Naive thymus-derived CD8-positive, alpha-beta T cell (primary cell): ENCODE data around the gene TNNC1. TPM values are rescaled to one million over a fixed set of nuclear protein-coding genes. Genes with fewer than 3 reads are reported as not detected.

ENCODE experiments used
- ATAC-seq, 2 donors: fragments of 150-1000 bp; cut with Tn5 transposase in 1 of 2; sonication (Bioruptor Pico), chemical (Tn5 transposase) in 1 of 2; 1 replicate in 1 of 2; 2 replicates in 1 of 2; pipeline ENCODE4 v1.10.0; 2021; ENCODE audit warnings: mild to moderate bottlenecking in 2 of 2, moderate library complexity in 2 of 2
- POLR2A ChIA-PET: fragments of 350-600 bp; sonication (Branson Sonifier 250); formaldehyde crosslinking; loops from one replicate; lab custom pipeline; 2021; ENCODE audit warnings: antibody characterized with exemption; lab: Charles Lee
- DNase-seq, 10 donors: peaks; one replicate each; pipeline versions ENCODE4 v3.0.0 to v3.0.0-alpha.2; 2020 to 2022
- H3K27ac Mint-ChIP-seq, 10 donors: one replicate each; pipeline ENCODE4 v1.8.0; 2020 to 2022; ENCODE audit warnings: mild to moderate bottlenecking in 10 of 10, mixed read lengths in 10 of 10, moderate library complexity in 4 of 10, inconsistent platforms in 1 of 10
- H3K27me3 Mint-ChIP-seq, 5 donors: one replicate each; pipeline ENCODE4 v1.8.0; 2021 to 2022; ENCODE audit warnings: mixed read lengths in 5 of 5
- H3K36me3 Mint-ChIP-seq, 3 donors: one replicate each; pipeline ENCODE4 v1.8.0; 2020 to 2022; ENCODE audit warnings: mixed read lengths in 3 of 3, mild to moderate bottlenecking in 2 of 3, inconsistent platforms in 1 of 3
- H3K4me1 Mint-ChIP-seq, 4 donors: one replicate each; pipeline ENCODE4 v1.8.0; 2021 to 2022; ENCODE audit warnings: mixed read lengths in 4 of 4
- H3K4me3 Mint-ChIP-seq, 10 donors: one replicate each; pipeline ENCODE4 v1.8.0; 2020 to 2022; ENCODE audit warnings: mild to moderate bottlenecking in 10 of 10, mixed read lengths in 10 of 10, moderate library complexity in 6 of 10, inconsistent platforms in 1 of 10
- H3K9me3 Mint-ChIP-seq, 9 donors: one replicate each; pipeline ENCODE4 v1.8.0; 2020 to 2022; ENCODE audit warnings: mixed read lengths in 9 of 9, mild to moderate bottlenecking in 3 of 9, inconsistent platforms in 1 of 9, moderate library complexity in 1 of 9
- polyA plus RNA-seq, 3 donors: library from polyadenylated mRNA; unstranded; fragments of 300-500 nt; fragmentation: Illumina TruSeq; gene quantifications; one replicate each; pipeline ENCODE4 v1.2.3, GENCODE V29; 2021
- total RNA-seq, 8 experiments: library from RNA in 2 of 8; stranded (reverse) in 2 of 8; gene quantifications; one replicate each; pipeline ENCODE4 v1.2.3 and lab custom pipeline; 2021 to 2026

The TNNC1 gene
- total and polyA plus RNA-seq, 5 experiments from 2014 or later: 0.60 to 7.8 (median 1.4) TPM

GRCh38 chr3:52428151-52429005, 25.5 kb downstream of the TNNC1 start:
- DNase-seq: peak in 5 of 10 donors; percentile 28 to 65 (median 41)
- no peaks in the 10 kb centered on the region for H3K9me3 Mint-ChIP-seq
- H3K27me3 Mint-ChIP-seq: peaks cover 0 to 1% (median 0%) of the 10 kb centered on the region in 5 donors
- no peaks in the 10 kb centered on the region for H3K36me3 Mint-ChIP-seq
- H3K4me3 Mint-ChIP-seq: no peak overlapping the region
- peaks cover 0 to 3% (median 0%) of the 10 kb centered on the region in 4 donors for H3K4me1 Mint-ChIP-seq
- H3K27ac Mint-ChIP-seq: peak overlapping the region in 3 of 10 donors; percentile 12 to 75 (median 31)
- ATAC-seq: peak; percentile 67 to 70
- POLR2A ChIA-PET: interaction anchor here (0.6 to 0.7 kb wide), 2 partner anchors 16 to 185 kb away, joined by 3 read pairs; no protein-coding TSS in a partner anchor

GRCh38 chr3:52423173-52423572, 30.7 kb downstream of the TNNC1 start:
- Mint-ChIP-seq H3K27me3 (no peaks in the 10 kb centered on the region), H3K27ac (no peak overlapping the region)
- no peak for ATAC-seq

GRCh38 chr3:52422669-52423068, 31.2 kb downstream of the TNNC1 start:
- Mint-ChIP-seq H3K27ac (no peak overlapping the region), H3K36me3 (peaks cover 0 to 4% (median 0%) of the 10 kb centered on the region in 3 donors), H3K4me3 (no peak overlapping the region), H3K9me3 (no peaks in the 10 kb centered on the region), H3K27me3 (no peaks in the 10 kb centered on the region), H3K4me1 (peaks cover 1 to 7% (median 2%) of the 10 kb centered on the region in 4 donors)
- no peak for ATAC-seq
- DNase-seq: peak in 1 of 10 donors; percentile 44
- POLR2A ChIA-PET: interaction anchor here (1.2 kb wide), 1 partner anchor 10 kb away, joined by 3 read pairs; no protein-coding TSS in a partner anchor

More at GRCh38 chr3:52423173-52423572, 30.7 kb downstream of the TNNC1 start:
- DNase-seq: no peak
- Mint-ChIP-seq H3K4me3 (no peak overlapping the region), H3K9me3 (no peaks in the 10 kb centered on the region), H3K4me1 (peaks cover 1 to 7% (median 2%) of the 10 kb centered on the region in 4 donors), H3K36me3 (peaks cover 0 to 4% (median 0%) of the 10 kb centered on the region in 3 donors)
- POLR2A ChIA-PET: interaction anchor here (1.2 kb wide), 1 partner anchor 10 kb away, joined by 3 read pairs; no protein-coding TSS in a partner anchor

- H3K9me3 Mint-ChIP-seq: no peaks in the 10 kb centered on the region
- no peak for ATAC-seq
- no peaks in the 10 kb centered on the region for H3K27me3 Mint-ChIP-seq
- H3K36me3 Mint-ChIP-seq: peaks cover 0 to 9% (median 0%) of the 10 kb centered on the region in 3 donors
- H3K27ac Mint-ChIP-seq: peak overlapping the region in 2 of 10 donors; percentile 2 to 17
- POLR2A ChIA-PET: no interaction called here
- no peak overlapping the region for H3K4me3 Mint-ChIP-seq
- no peak for DNase-seq
- H3K4me1 Mint-ChIP-seq: peaks cover 2 to 7% (median 6%) of the 10 kb centered on the region in 4 donors
Observed at GRCh38 chr3:52420388-52420787, 33.5 kb downstream of the TNNC1 start.

GRCh38 chr3:52415800-52416199, 38.0 kb downstream of the TNNC1 start:
- POLR2A ChIA-PET: interaction anchor here (1.6 kb wide), 1 partner anchor 32 kb away, joined by 5 read pairs; no protein-coding TSS in a partner anchor
- ATAC-seq (no peak), DNase-seq (no peak)
- peaks cover 11 to 28% (median 24%) of the 10 kb centered on the region in 4 donors for H3K4me1 Mint-ChIP-seq
- no peaks in the 10 kb centered on the region for H3K27me3 Mint-ChIP-seq
- H3K27ac Mint-ChIP-seq: peak overlapping the region in 1 of 10 donors; percentile 34
- H3K9me3 Mint-ChIP-seq: no peaks in the 10 kb centered on the region
- H3K36me3 Mint-ChIP-seq: peaks cover 0 to 19% (median 0%) of the 10 kb centered on the region in 3 donors
- no peak overlapping the region for H3K4me3 Mint-ChIP-seq

GRCh38 chr3:52408466-52408865, 45.4 kb downstream of the TNNC1 start:
- peak in 1 of 10 donors; percentile 60 for DNase-seq
- H3K4me3 Mint-ChIP-seq: peak overlapping the region; percentile 79 to 98 (median 92)
- POLR2A ChIA-PET: no interaction called here
- peaks cover 19 to 43% (median 42%) of the 10 kb centered on the region in 4 donors for H3K4me1 Mint-ChIP-seq
- H3K27ac Mint-ChIP-seq: peak overlapping the region; percentile 78 to 99 (median 96)
- no peaks in the 10 kb centered on the region for H3K9me3 Mint-ChIP-seq
- no peaks in the 10 kb centered on the region for H3K27me3 Mint-ChIP-seq
- no peak for ATAC-seq
- peaks cover 0 to 40% (median 2%) of the 10 kb centered on the region in 3 donors for H3K36me3 Mint-ChIP-seq

- peaks cover 19 to 41% (median 37%) of the 10 kb centered on the region in 4 donors for H3K4me1 Mint-ChIP-seq
- peaks cover 0 to 47% (median 2%) of the 10 kb centered on the region in 3 donors for H3K36me3 Mint-ChIP-seq
- H3K9me3 Mint-ChIP-seq: no peaks in the 10 kb centered on the region
- POLR2A ChIA-PET: no interaction called here
- ATAC-seq (no peak), DNase-seq (peak in 1 of 10 donors; percentile 54)
- peak overlapping the region in 9 of 10 donors; percentile 76 to 99 (median 96) for H3K27ac Mint-ChIP-seq
- peak overlapping the region in 9 of 10 donors; percentile 2 to 94 (median 91) for H3K4me3 Mint-ChIP-seq
- no peaks in the 10 kb centered on the region for H3K27me3 Mint-ChIP-seq
Observed at GRCh38 chr3:52407779-52408178, 46.1 kb downstream of the TNNC1 start.

- Mint-ChIP-seq H3K27me3 (no peaks in the 10 kb centered on the region), H3K9me3 (no peaks in the 10 kb centered on the region), H3K4me1 (peaks cover 21 to 33% (median 29%) of the 10 kb centered on the region in 4 donors), H3K27ac (peak overlapping the region in 5 of 10 donors; percentile 17 to 65 (median 47)), H3K36me3 (peaks cover 0 to 55% (median 6%) of the 10 kb centered on the region in 3 donors), H3K4me3 (peak overlapping the region in 1 of 10 donors; percentile 48)
- POLR2A ChIA-PET: interaction anchor here (1.0 kb wide), 1 partner anchor 252 kb away, joined by 3 read pairs; no protein-coding TSS in a partner anchor
- DNase-seq: peak in 1 of 10 donors; percentile 59
- no peak for ATAC-seq
Observed at GRCh38 chr3:52406791-52407510, 46.9 kb downstream of the TNNC1 start.

GRCh38 chr3:52406231-52406661, 47.6 kb downstream of the TNNC1 start:
- POLR2A ChIA-PET: interaction anchor here (1.0 kb wide), 1 partner anchor 251 kb away, joined by 3 read pairs; no protein-coding TSS in a partner anchor
- H3K27me3 Mint-ChIP-seq: no peaks in the 10 kb centered on the region
- peak overlapping the region in 1 of 10 donors; percentile 48 for H3K4me3 Mint-ChIP-seq
- H3K9me3 Mint-ChIP-seq: no peaks in the 10 kb centered on the region
- H3K36me3 Mint-ChIP-seq: peaks cover 0 to 62% (median 6%) of the 10 kb centered on the region in 3 donors
- ATAC-seq: no peak
- DNase-seq: peak in 1 of 10 donors; percentile 60
- peak overlapping the region in 2 of 10 donors; percentile 29 to 52 for H3K27ac Mint-ChIP-seq
- peaks cover 18 to 26% (median 22%) of the 10 kb centered on the region in 4 donors for H3K4me1 Mint-ChIP-seq

- Mint-ChIP-seq H3K9me3 (no peaks in the 10 kb centered on the region), H3K4me1 (peaks cover 14 to 21% (median 17%) of the 10 kb centered on the region in 4 donors), H3K36me3 (peaks cover 0 to 63% (median 6%) of the 10 kb centered on the region in 3 donors), H3K4me3 (peak overlapping the region in 1 of 10 donors; percentile 20), H3K27ac (peak overlapping the region in 2 of 10 donors; percentile 20 to 44), H3K27me3 (no peaks in the 10 kb centered on the region)
- DNase-seq (peak in 1 of 10 donors; percentile 31), ATAC-seq (no peak)
- POLR2A ChIA-PET: no interaction called here
Observed at GRCh38 chr3:52405601-52406110, 48.2 kb downstream of the TNNC1 start.

- POLR2A ChIA-PET: interaction anchor here (0.6 kb wide), 1 partner anchor 49 kb away, joined by 4 read pairs; the partner anchor contains the start of gene TNNC1
- no peaks in the 10 kb centered on the region for H3K27me3 Mint-ChIP-seq
- no peak overlapping the region for H3K4me3 Mint-ChIP-seq
- H3K36me3 Mint-ChIP-seq: peaks cover 0 to 63% (median 6%) of the 10 kb centered on the region in 3 donors
- no peaks in the 10 kb centered on the region for H3K9me3 Mint-ChIP-seq
- peaks cover 14 to 21% (median 17%) of the 10 kb centered on the region in 4 donors for H3K4me1 Mint-ChIP-seq
- DNase-seq (peak in 1 of 10 donors; percentile 62), ATAC-seq (no peak)
- H3K27ac Mint-ChIP-seq: peak overlapping the region in 1 of 10 donors; percentile 6
Observed at GRCh38 chr3:52405066-52405465, 48.8 kb downstream of the TNNC1 start.
